HEK293 (cell line): ENCODE data around the gene RHOJ.
A peak's percentile ranks its signal among the peaks of the same experiment; 100 is the strongest.

Source experiments
- CTCF ChIA-PET: fragments of 350-600 bp; formaldehyde crosslinking; extraction: SDS; loops from one replicate; lab custom pipeline; 2021; ENCODE audit warnings: antibody characterized with exemption; lab: Yijun Ruan, JAX
- POLR2A ChIA-PET: fragments of 300-600 bp; formaldehyde crosslinking; extraction: SDS; loops from one replicate; lab custom pipeline; 2020; ENCODE audit warnings: antibody characterized with exemption, inconsistent platforms; lab: Yijun Ruan, JAX
- H3K27ac ChIP-seq: fragments of 200-500 bp; sonication (Bioruptor generic); 2 replicates; pipeline ENCODE4 v1.5.1; 2014; ENCODE audit warnings: low read depth, low read length, control low read depth, inconsistent platforms; ENCODE audit errors: extremely low read depth
- H3K36me3 ChIP-seq, 2 experiments: fragments of 200-500 bp in 1 of 2; sonication (Bioruptor generic) in 1 of 2; 1 replicate in 1 of 2; 2 replicates in 1 of 2; pipeline ENCODE4 v1.5.1; 2014 to 2017; ENCODE audit warnings: inconsistent platforms in 2 of 2, low read length in 2 of 2; ENCODE audit not compliant: control insufficient read depth in 2 of 2, insufficient read depth in 1 of 2
- H3K4me1 ChIP-seq: fragments of 200-500 bp; sonication (Bioruptor generic); 2 replicates; pipeline ENCODE4 v1.5.1; 2014; ENCODE audit warnings: mild to moderate bottlenecking, low read length, inconsistent platforms; ENCODE audit not compliant: control insufficient read depth, insufficient read depth
- H3K4me3 ChIP-seq: 2 replicates; pipeline ENCODE4 v1.5.1; 2011; ENCODE audit warnings: low read depth, mild to moderate bottlenecking, control low read depth, low read length, moderate library complexity
- H3K9me3 ChIP-seq: fragments of 200-500 bp; sonication (Bioruptor generic); 2 replicates; pipeline ENCODE4 v1.5.1; 2014; ENCODE audit warnings: low read depth, low read length, inconsistent platforms; ENCODE audit not compliant: control insufficient read depth, insufficient read depth
- KLF7 ChIP-seq: fragments of 450-650 bp; formaldehyde crosslinking; IDR thresholded peaks from 2 replicates; pipeline ENCODE4 v1.5.1; 2016; ENCODE audit warnings: missing biosample characterization, missing genetic modification characterization, borderline replicate concordance
- SETDB1 ChIP-seq: IDR thresholded peaks from one replicate; pipeline ENCODE4 v1.6.1; 2017; ENCODE audit warnings: mild to moderate bottlenecking, low read length, moderate library complexity, mixed read lengths; ENCODE audit not compliant: insufficient read length
- TCF7L2 ChIP-seq: IDR thresholded peaks from 2 replicates; pipeline ENCODE4 v1.6.1; 2011; ENCODE audit warnings: low read depth, mild to moderate bottlenecking, inconsistent platforms, low read length, moderate library complexity, borderline replicate concordance
- TRIM28 ChIP-seq: IDR thresholded peaks from 2 replicates; pipeline ENCODE4 v1.6.1; 2011; ENCODE audit warnings: low read length, control low read depth, borderline replicate concordance
- ZNF133 ChIP-seq: fragments of 450-650 bp; formaldehyde crosslinking; IDR thresholded peaks from 2 replicates; pipeline ENCODE4 v1.5.1; 2016; ENCODE audit warnings: missing biosample characterization, missing genetic modification characterization
- ZNF138 ChIP-seq: fragments of 450-650 bp; formaldehyde crosslinking; IDR thresholded peaks from 2 replicates; pipeline ENCODE4 v1.5.1; 2016; ENCODE audit warnings: missing biosample characterization, missing genetic modification characterization, borderline replicate concordance
- ZNF324 ChIP-seq: fragments of 450-650 bp; formaldehyde crosslinking; IDR thresholded peaks from 2 replicates; pipeline ENCODE4 v1.5.1; 2016; ENCODE audit warnings: missing biosample characterization, missing genetic modification characterization
- ZNF510 ChIP-seq: fragments of 450-650 bp; formaldehyde crosslinking; IDR thresholded peaks from 2 replicates; pipeline ENCODE4 v1.5.1; 2018; ENCODE audit warnings: mild to moderate bottlenecking, missing genetic modification characterization, missing biosample characterization; ENCODE audit not compliant: insufficient replicate concordance
- ZNF629 ChIP-seq: fragments of 450-650 bp; formaldehyde crosslinking; IDR thresholded peaks from 2 replicates; pipeline ENCODE4 v1.5.1; 2017; ENCODE audit warnings: missing biosample characterization, missing genetic modification characterization
- ZNF677 ChIP-seq: fragments of 450-650 bp; IDR thresholded peaks from 2 replicates; pipeline ENCODE4 v1.5.0; 2018; ENCODE audit warnings: missing biosample characterization, mild to moderate bottlenecking, missing genetic modification characterization, moderate library complexity
- ZNF785 ChIP-seq: fragments of 450-650 bp; formaldehyde crosslinking; IDR thresholded peaks from 2 replicates; pipeline ENCODE4 v1.5.1; 2016; ENCODE audit warnings: missing biosample characterization, missing genetic modification characterization
- TF ChIP-seq, protein P1 (sequence below): fragments of 450-650 bp; formaldehyde crosslinking; IDR thresholded peaks from 2 replicates; pipeline ENCODE4; 2016; ENCODE audit warnings: missing biosample characterization, missing genetic modification characterization
- TF ChIP-seq, protein P2 (sequence below): fragments of 450-650 bp; IDR thresholded peaks from 2 replicates; pipeline ENCODE4 v1.5.1; 2018; ENCODE audit warnings: missing biosample characterization, mild to moderate bottlenecking, missing genetic modification characterization
- TF ChIP-seq, protein P3 (sequence below): fragments of 450-650 bp; formaldehyde crosslinking; IDR thresholded peaks from 2 replicates; pipeline ENCODE4 v1.5.0; 2017; ENCODE audit warnings: missing biosample characterization, missing genetic modification characterization, borderline replicate concordance
- TF ChIP-seq, protein P4 (sequence below): fragments of 450-650 bp; formaldehyde crosslinking; IDR thresholded peaks from 2 replicates; pipeline ENCODE4 v1.5.1; 2016; ENCODE audit warnings: missing biosample characterization, missing genetic modification characterization

The RHOJ gene

DNA sequence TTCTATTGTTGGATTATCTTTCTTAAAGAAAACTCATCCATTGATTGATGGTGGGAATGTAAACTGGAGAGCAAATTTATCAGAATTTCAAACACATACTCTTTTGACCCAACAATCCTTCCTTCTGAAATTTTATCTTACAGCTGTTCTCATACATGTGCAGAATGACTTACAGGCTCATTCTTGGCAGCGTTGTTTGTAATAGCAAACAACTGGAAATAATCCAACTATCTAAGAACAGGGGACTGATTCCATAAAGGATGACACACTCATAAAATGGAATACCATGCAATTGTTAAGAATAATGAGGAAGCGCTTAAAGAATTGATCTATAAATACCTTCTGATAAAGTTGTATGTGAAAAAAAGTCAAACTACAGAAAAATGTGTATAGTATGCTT is 24.0 kb downstream of the RHOJ start:
- ChIA-PET CTCF (no interaction called here), POLR2A (no interaction called here)
- H3K4me1 ChIP-seq, result 0 out of 2 replicates have a peak, but pooled peaks cover 5% of the 10 kb centered on the region
- no peak overlapping the region for H3K4me3 ChIP-seq
- H3K9me3 ChIP-seq, result no peaks in the 10 kb centered on the region
- no peaks in the 10 kb centered on the region for H3K36me3 ChIP-seq
- TF ChIP-seq, protein P1, sequence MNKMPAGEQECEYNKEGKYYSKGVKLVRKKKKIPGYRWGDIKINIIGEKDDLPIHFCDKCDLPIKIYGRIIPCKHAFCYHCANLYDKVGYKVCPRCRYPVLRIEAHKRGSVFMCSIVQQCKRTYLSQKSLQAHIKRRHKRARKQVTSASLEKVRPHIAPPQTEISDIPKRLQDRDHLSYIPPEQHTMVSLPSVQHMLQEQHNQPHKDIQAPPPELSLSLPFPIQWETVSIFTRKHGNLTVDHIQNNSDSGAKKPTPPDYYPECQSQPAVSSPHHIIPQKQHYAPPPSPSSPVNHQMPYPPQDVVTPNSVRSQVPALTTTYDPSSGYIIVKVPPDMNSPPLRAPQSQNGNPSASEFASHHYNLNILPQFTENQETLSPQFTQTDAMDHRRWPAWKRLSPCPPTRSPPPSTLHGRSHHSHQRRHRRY (tag by site-specific recombination), result no peak
- TF ChIP-seq ZNF133 (no peak), ZNF138 (no peak), ZNF324 (tag by site-specific recombination) (no peak), ZNF510 (tag by site-specific recombination) (no peak), ZNF629 (no peak)
- TF ChIP-seq, protein P2, sequence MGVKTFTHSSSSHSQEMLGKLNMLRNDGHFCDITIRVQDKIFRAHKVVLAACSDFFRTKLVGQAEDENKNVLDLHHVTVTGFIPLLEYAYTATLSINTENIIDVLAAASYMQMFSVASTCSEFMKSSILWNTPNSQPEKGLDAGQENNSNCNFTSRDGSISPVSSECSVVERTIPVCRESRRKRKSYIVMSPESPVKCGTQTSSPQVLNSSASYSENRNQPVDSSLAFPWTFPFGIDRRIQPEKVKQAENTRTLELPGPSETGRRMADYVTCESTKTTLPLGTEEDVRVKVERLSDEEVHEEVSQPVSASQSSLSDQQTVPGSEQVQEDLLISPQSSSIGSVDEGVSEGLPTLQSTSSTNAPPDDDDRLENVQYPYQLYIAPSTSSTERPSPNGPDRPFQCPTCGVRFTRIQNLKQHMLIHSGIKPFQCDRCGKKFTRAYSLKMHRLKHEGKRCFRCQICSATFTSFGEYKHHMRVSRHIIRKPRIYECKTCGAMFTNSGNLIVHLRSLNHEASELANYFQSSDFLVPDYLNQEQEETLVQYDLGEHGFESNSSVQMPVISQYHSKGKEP (tag by site-specific recombination), result no peak
- H3K27ac ChIP-seq, result no peak overlapping the region

DNA sequence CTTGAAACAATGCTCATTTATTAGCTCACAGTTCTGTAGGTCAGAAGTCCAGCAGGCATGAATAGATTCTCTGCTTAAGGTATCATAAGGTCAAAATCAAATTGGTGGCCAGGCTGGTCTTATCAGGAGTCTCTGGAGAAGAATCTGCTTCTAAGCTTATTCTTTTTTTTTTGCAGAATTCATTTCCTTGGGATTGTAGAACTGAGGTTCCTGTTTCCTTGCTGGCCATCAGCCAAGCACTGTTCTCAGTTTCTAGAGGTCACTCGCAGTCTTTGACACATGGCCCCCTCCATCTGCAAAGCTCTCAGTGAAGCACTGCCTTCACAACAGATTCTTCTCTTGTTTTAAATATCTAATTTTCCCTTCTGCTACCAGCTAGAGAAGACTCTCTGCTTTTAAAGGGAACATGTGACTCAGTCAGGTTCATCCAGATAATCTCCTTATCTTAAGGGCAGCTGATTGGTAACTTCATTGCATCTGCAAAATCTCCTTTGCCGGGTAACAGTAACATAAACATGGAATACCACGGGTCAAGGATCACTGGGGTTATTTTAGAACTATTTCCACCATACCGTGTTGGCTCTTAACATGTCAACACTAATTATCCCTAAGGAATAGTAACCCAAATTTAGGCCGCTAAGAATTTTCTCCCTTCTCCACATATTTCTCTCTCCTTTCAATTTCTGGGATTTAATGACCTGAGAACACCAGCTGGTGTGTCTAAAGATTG is 25.3 kb downstream of the RHOJ start:
- POLR2A ChIA-PET, result no interaction called here
- TF ChIP-seq KLF7 (tag by site-specific recombination) (no peak), TCF7L2 (no peak), SETDB1 (peak; percentile 32), ZNF677 (tag by site-specific recombination) (no peak), TRIM28 (no peak), ZNF785 (tag by site-specific recombination) (no peak)
- TF ChIP-seq, protein P3, sequence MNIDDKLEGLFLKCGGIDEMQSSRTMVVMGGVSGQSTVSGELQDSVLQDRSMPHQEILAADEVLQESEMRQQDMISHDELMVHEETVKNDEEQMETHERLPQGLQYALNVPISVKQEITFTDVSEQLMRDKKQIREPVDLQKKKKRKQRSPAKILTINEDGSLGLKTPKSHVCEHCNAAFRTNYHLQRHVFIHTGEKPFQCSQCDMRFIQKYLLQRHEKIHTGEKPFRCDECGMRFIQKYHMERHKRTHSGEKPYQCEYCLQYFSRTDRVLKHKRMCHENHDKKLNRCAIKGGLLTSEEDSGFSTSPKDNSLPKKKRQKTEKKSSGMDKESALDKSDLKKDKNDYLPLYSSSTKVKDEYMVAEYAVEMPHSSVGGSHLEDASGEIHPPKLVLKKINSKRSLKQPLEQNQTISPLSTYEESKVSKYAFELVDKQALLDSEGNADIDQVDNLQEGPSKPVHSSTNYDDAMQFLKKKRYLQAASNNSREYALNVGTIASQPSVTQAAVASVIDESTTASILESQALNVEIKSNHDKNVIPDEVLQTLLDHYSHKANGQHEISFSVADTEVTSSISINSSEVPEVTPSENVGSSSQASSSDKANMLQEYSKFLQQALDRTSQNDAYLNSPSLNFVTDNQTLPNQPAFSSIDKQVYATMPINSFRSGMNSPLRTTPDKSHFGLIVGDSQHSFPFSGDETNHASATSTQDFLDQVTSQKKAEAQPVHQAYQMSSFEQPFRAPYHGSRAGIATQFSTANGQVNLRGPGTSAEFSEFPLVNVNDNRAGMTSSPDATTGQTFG (tag by site-specific recombination), result no peak
- TF ChIP-seq, protein P4, sequence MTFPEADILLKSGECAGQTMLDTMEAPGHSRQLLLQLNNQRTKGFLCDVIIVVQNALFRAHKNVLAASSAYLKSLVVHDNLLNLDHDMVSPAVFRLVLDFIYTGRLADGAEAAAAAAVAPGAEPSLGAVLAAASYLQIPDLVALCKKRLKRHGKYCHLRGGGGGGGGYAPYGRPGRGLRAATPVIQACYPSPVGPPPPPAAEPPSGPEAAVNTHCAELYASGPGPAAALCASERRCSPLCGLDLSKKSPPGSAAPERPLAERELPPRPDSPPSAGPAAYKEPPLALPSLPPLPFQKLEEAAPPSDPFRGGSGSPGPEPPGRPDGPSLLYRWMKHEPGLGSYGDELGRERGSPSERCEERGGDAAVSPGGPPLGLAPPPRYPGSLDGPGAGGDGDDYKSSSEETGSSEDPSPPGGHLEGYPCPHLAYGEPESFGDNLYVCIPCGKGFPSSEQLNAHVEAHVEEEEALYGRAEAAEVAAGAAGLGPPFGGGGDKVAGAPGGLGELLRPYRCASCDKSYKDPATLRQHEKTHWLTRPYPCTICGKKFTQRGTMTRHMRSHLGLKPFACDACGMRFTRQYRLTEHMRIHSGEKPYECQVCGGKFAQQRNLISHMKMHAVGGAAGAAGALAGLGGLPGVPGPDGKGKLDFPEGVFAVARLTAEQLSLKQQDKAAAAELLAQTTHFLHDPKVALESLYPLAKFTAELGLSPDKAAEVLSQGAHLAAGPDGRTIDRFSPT (tag by site-specific recombination), result no peak
- TF ChIP-seq, all 188 proteins: peak for 1
- H3K4me1 ChIP-seq, result no peaks in the 10 kb centered on the region
- no peaks in the 10 kb centered on the region for H3K36me3 ChIP-seq
- H3K4me3 ChIP-seq, result no peak overlapping the region
- CTCF ChIA-PET, result no interaction called here
- no peak overlapping the region for H3K27ac ChIP-seq
- H3K9me3 ChIP-seq, result no peaks in the 10 kb centered on the region
